CD4-positive, alpha-beta T cell treated with Interleukin-6 for 4 hours (primary cell): ENCODE data around the gene KRTAP17-1.

ENCODE experiments used
- DNase-seq: peaks from one replicate; pipeline ENCODE4 v3.0.0-alpha.2; 2020; ENCODE audit warnings: mixed read lengths

Gene KRTAP17-1

GRCh38 chr17:41331606-41332005 lies 16.1 kb upstream of the KRTAP17-1 start:
- no peak for DNase-seq

- peak; percentile 33 for DNase-seq
Observed at GRCh38 chr17:41329279-41329948, 13.9 kb upstream of the KRTAP17-1 start.

GRCh38 chr17:41328207-41328606 lies 12.7 kb upstream of the KRTAP17-1 start:
- no peak for DNase-seq

- no peak for DNase-seq
Observed at GRCh38 chr17:41327411-41328120, 12.1 kb upstream of the KRTAP17-1 start.

- DNase-seq = peak; percentile 54
Observed at GRCh38 chr17:41326173-41327145, 10.9 kb upstream of the KRTAP17-1 start.

GRCh38 chr17:41325611-41326010 lies 10.1 kb upstream of the KRTAP17-1 start:
- no peak for DNase-seq

GRCh38 chr17:41325126-41325525 lies 9.6 kb upstream of the KRTAP17-1 start:
- no peak for DNase-seq

- peak; percentile 55 for DNase-seq
Observed at GRCh38 chr17:41324180-41325075, 8.9 kb upstream of the KRTAP17-1 start.

- no peak for DNase-seq
Observed at GRCh38 chr17:41322903-41323895, 7.7 kb upstream of the KRTAP17-1 start.

- peak; percentile 32 for DNase-seq
Observed at GRCh38 chr17:41322094-41322902, 6.8 kb upstream of the KRTAP17-1 start.

GRCh38 chr17:41318231-41318630 lies 2.7 kb upstream of the KRTAP17-1 start:
- DNase-seq = no peak

GRCh38 chr17:41315814-41316445 lies 420 bp upstream of the KRTAP17-1 start:
- no peak for DNase-seq

GRCh38 chr17:41311111-41311510 lies 4.4 kb downstream of the KRTAP17-1 start:
- no peak for DNase-seq

- peak; percentile 69 for DNase-seq
Observed at GRCh38 chr17:41308918-41309359, 6.6 kb downstream of the KRTAP17-1 start, which contains the start of gene KRTAP16-1. KRTAP16-1 (minus strand) TSS chr17:41309309; CDS start chr17:41309253, 56 bp downstream.

- DNase-seq = peak; percentile 89
Observed at GRCh38 chr17:41308251-41308917, 7.1 kb downstream of the KRTAP17-1 start.

GRCh38 chr17:41307647-41308046 lies 7.9 kb downstream of the KRTAP17-1 start:
- no peak for DNase-seq

GRCh38 chr17:41304091-41304490 lies 11.4 kb downstream of the KRTAP17-1 start:
- DNase-seq = no peak

- DNase-seq = no peak
Observed at GRCh38 chr17:41302981-41303380, 12.5 kb downstream of the KRTAP17-1 start.
